Astrocyte (in vitro differentiated cells and primary cell): Measurements from ENCODE around the gene B3GALT2.
"Not testable (repeated sequence)": the region's sequence is repeated elsewhere in the genome, so short reads cannot be mapped to it uniquely, and the experiment has no call there.

Source experiments
- EZH2 ChIP-seq: IDR thresholded peaks from 2 replicates; pipeline ENCODE4 v1.6.1; 2012; ENCODE audit warnings: mild to moderate bottlenecking, low read length, inconsistent platforms; ENCODE audit not compliant: insufficient read depth
- TF ChIP-seq, protein P1 (sequence below): IDR thresholded peaks from 2 replicates; pipeline ENCODE4 v1.5.1; 2011; ENCODE audit warnings: low read depth, mild to moderate bottlenecking, inconsistent platforms, low read length, moderate library complexity; ENCODE audit not compliant: insufficient read depth

DNA sequence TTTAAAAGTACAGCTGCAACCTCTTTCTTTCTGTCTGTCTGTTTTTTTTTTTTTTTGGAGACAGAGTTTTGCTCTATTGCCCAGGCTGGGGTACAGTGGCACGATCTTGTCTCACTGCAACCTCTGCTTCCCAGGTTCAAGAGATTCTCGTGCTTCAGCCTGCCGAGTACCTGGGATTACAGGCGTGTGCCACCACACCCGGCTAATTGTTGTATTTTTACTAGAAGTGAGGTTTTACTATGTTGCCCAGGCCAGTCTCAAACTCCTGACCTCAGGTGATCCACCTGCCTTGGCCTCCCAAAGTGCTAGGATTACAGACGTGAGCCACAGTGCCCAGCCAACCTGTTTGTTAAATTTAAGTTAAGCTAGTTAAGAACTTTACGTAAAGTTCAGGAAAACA, 2.5 kb upstream of the B3GALT2 start:
- TF ChIP-seq, protein P1, sequence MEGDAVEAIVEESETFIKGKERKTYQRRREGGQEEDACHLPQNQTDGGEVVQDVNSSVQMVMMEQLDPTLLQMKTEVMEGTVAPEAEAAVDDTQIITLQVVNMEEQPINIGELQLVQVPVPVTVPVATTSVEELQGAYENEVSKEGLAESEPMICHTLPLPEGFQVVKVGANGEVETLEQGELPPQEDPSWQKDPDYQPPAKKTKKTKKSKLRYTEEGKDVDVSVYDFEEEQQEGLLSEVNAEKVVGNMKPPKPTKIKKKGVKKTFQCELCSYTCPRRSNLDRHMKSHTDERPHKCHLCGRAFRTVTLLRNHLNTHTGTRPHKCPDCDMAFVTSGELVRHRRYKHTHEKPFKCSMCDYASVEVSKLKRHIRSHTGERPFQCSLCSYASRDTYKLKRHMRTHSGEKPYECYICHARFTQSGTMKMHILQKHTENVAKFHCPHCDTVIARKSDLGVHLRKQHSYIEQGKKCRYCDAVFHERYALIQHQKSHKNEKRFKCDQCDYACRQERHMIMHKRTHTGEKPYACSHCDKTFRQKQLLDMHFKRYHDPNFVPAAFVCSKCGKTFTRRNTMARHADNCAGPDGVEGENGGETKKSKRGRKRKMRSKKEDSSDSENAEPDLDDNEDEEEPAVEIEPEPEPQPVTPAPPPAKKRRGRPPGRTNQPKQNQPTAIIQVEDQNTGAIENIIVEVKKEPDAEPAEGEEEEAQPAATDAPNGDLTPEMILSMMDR = not testable (repeated sequence)
- not testable (repeated sequence) for TF ChIP-seq EZH2
